ENCODE data around the gene CAPN14. TPM values are rescaled to one million over a fixed set of nuclear protein-coding genes. Genes with fewer than 3 reads are reported as not detected.

Gene CAPN14
- total RNA-seq, 3 donors from 2014 or later: 0.09 to 0.14 TPM; not detected in 1

- Histone ChIP-seq H3K9me3 (no peaks in the 10 kb centered on the region), H3K36me3 (ENCODE audit: low read depth) (no peaks in the 10 kb centered on the region), H3K4me3 (no peak overlapping the region), H3K4me1 (ENCODE audit: low read depth) (peaks cover 7% of the 10 kb centered on the region)
- no peak for DNase-seq
- ATAC-seq: no peak
- intact Hi-C loops (cut with DNase I, micrococcal nuclease): no loop called here
- TF ChIP-seq CTCF (IDR thresholded peaks at IDR 0.05): no peak
These were observed 15.9 kb upstream of the CAPN14 start for GRCh38 chr2:31233231-31233630.

- DNase-seq: no peak
- Histone ChIP-seq H3K9me3 (no peaks in the 10 kb centered on the region), H3K4me1 (ENCODE audit: low read depth) (peaks cover 7% of the 10 kb centered on the region), H3K4me3 (no peak overlapping the region), H3K36me3 (ENCODE audit: low read depth) (no peaks in the 10 kb centered on the region)
- intact Hi-C loops (cut with DNase I, micrococcal nuclease): no loop called here
- ATAC-seq: no peak
- no peak for TF ChIP-seq CTCF (IDR thresholded peaks at IDR 0.05)
These were observed 15.3 kb upstream of the CAPN14 start for GRCh38 chr2:31232586-31232985.

GRCh38 chr2:31231571-31232302 is 14.4 kb upstream of the CAPN14 start:
- DNase-seq (no peak), ATAC-seq (no peak)
- Histone ChIP-seq H3K4me3 (no peak overlapping the region), H3K36me3 (ENCODE audit: low read depth) (no peaks in the 10 kb centered on the region), H3K4me1 (ENCODE audit: low read depth) (peaks cover 7% of the 10 kb centered on the region), H3K9me3 (no peaks in the 10 kb centered on the region)
- intact Hi-C loops (cut with DNase I, micrococcal nuclease): no loop called here
- TF ChIP-seq CTCF (IDR thresholded peaks at IDR 0.05): no peak

GRCh38 chr2:31230751-31231150 is 13.4 kb upstream of the CAPN14 start:
- intact Hi-C loops (cut with DNase I, micrococcal nuclease): no loop called here
- no peak for TF ChIP-seq CTCF (IDR thresholded peaks at IDR 0.05)
- no peak for DNase-seq
- H3K4me3 ChIP-seq: no peak overlapping the region
- no peak for ATAC-seq
- no peaks in the 10 kb centered on the region for H3K9me3 ChIP-seq
- no peaks in the 10 kb centered on the region for H3K36me3 ChIP-seq (ENCODE audit: low read depth)
- peaks cover 7% of the 10 kb centered on the region for H3K4me1 ChIP-seq (ENCODE audit: low read depth)

GRCh38 chr2:31228717-31229116 is 11.4 kb upstream of the CAPN14 start:
- peaks cover 3% of the 10 kb centered on the region for H3K4me1 ChIP-seq (ENCODE audit: low read depth)
- no peak overlapping the region for H3K4me3 ChIP-seq
- TF ChIP-seq CTCF (IDR thresholded peaks at IDR 0.05): no peak
- H3K36me3 ChIP-seq (ENCODE audit: low read depth): no peaks in the 10 kb centered on the region
- ATAC-seq (no peak), DNase-seq (no peak)
- H3K9me3 ChIP-seq: no peaks in the 10 kb centered on the region
- intact Hi-C loops (cut with DNase I, micrococcal nuclease): no loop called here
